Naive thymus-derived CD4-positive, alpha-beta T cell (primary cell): ENCODE data around the gene SNED1. TPM values are rescaled to one million over a fixed set of nuclear protein-coding genes. Genes with fewer than 3 reads are reported as not detected.

ENCODE experiments used
- ATAC-seq: fragments of 150-1000 bp; cut with Tn5 transposase; 2 replicates; pipeline ENCODE4 v1.10.0; 2021; ENCODE audit warnings: mild to moderate bottlenecking, moderate library complexity
- CTCF ChIA-PET: fragments of 350-600 bp; sonication (Branson Sonifier 250); formaldehyde crosslinking; loops from one replicate; lab custom pipeline; 2021; ENCODE audit warnings: antibody characterized with exemption; lab: Charles Lee
- POLR2A ChIA-PET: fragments of 350-600 bp; sonication (Branson Sonifier 250); formaldehyde crosslinking; loops from one replicate; lab custom pipeline; 2021; ENCODE audit warnings: antibody characterized with exemption, inconsistent platforms; lab: Charles Lee
- DNase-seq, 9 donors: peaks; one replicate each; pipeline versions ENCODE4 v3.0.0 to v3.0.0-alpha.2; 2020 to 2022; ENCODE audit warnings: mixed read lengths in 1 of 9
- H3K27ac ChIP-seq: one replicate; pipeline ENCODE4 v1.7.0; 2013; ENCODE audit warnings: mild to moderate bottlenecking, low read depth, low read length, moderate library complexity
- H3K27me3 ChIP-seq, 2 donors: one replicate each; pipeline ENCODE4 v1.7.0; 2013; ENCODE audit warnings: low read length in 2 of 2, mild to moderate bottlenecking in 2 of 2, moderate library complexity in 2 of 2; ENCODE audit not compliant: control insufficient read depth in 2 of 2, insufficient read depth in 2 of 2
- H3K36me3 ChIP-seq, 3 experiments: 1 replicate in 2 of 3; 2 replicates in 1 of 3; pipeline ENCODE4 v1.7.0; 2013; ENCODE audit warnings: low read length in 3 of 3, mild to moderate bottlenecking in 3 of 3, moderate library complexity in 1 of 3; ENCODE audit not compliant: insufficient read depth in 3 of 3, control insufficient read depth in 2 of 3
- H3K4me1 ChIP-seq, 2 donors: one replicate each; pipeline ENCODE4 v1.7.0; 2013; ENCODE audit warnings: low read length in 2 of 2, mild to moderate bottlenecking in 2 of 2, moderate library complexity in 1 of 2; ENCODE audit not compliant: control insufficient read depth in 2 of 2, insufficient read depth in 2 of 2
- H3K4me3 ChIP-seq: 2 replicates; pipeline ENCODE4 v1.7.0; 2013; ENCODE audit warnings: mild to moderate bottlenecking, low read length
- H3K9me3 ChIP-seq, 3 experiments: 1 replicate in 2 of 3; 2 replicates in 1 of 3; pipeline ENCODE4 v1.7.0; 2013; ENCODE audit warnings: low read length in 3 of 3; ENCODE audit not compliant: control insufficient read depth in 2 of 3
- H3K27ac Mint-ChIP-seq, 9 donors: one replicate each; pipeline ENCODE4 v1.8.0; 2020 to 2022; ENCODE audit warnings: mixed read lengths in 9 of 9, mild to moderate bottlenecking in 8 of 9, moderate library complexity in 5 of 9, inconsistent platforms in 2 of 9
- H3K27me3 Mint-ChIP-seq, 5 donors: one replicate each; pipeline ENCODE4 v1.8.0; 2021 to 2022; ENCODE audit warnings: mixed read lengths in 5 of 5, mild to moderate bottlenecking in 1 of 5
- H3K36me3 Mint-ChIP-seq, 5 donors: one replicate each; pipeline ENCODE4 v1.8.0; 2020 to 2022; ENCODE audit warnings: mixed read lengths in 5 of 5, mild to moderate bottlenecking in 3 of 5, inconsistent platforms in 1 of 5
- H3K4me1 Mint-ChIP-seq, 7 donors: one replicate each; pipeline ENCODE4 v1.8.0; 2020 to 2022; ENCODE audit warnings: mixed read lengths in 7 of 7, mild to moderate bottlenecking in 3 of 7, inconsistent platforms in 1 of 7
- H3K4me3 Mint-ChIP-seq, 10 donors: one replicate each; pipeline ENCODE4 v1.8.0; 2020 to 2022; ENCODE audit warnings: mild to moderate bottlenecking in 10 of 10, mixed read lengths in 10 of 10, moderate library complexity in 6 of 10, inconsistent platforms in 2 of 10
- H3K9me3 Mint-ChIP-seq, 11 donors: one replicate each; pipeline ENCODE4 v1.8.0; 2020 to 2022; ENCODE audit warnings: mixed read lengths in 11 of 11, mild to moderate bottlenecking in 4 of 11, inconsistent platforms in 1 of 11, moderate library complexity in 1 of 11
- intact Hi-C, 2 donors: fragments of 100-400 bp; cut with micrococcal nuclease; formaldehyde crosslinking; loops; one replicate each; pipeline ENCODE4 v1.15.1; 2023
- polyA plus RNA-seq, 2 donors: library from polyadenylated mRNA; unstranded; fragments of 300-500 nt; fragmentation: Illumina TruSeq; gene quantifications; one replicate each; pipeline ENCODE4 v1.2.3, GENCODE V29; 2021
- total RNA-seq, 6 experiments: library from RNA in 5 of 6; stranded (reverse) in 5 of 6; gene quantifications; 1 replicate in 5 of 6; 2 replicates in 1 of 6; pipeline ENCODE4 v1.2.3 and lab custom pipeline; 2021 to 2026

Gene SNED1
- total and polyA plus RNA-seq, 7 experiments from 2014 or later = 1.0 to 120 (median 32.9) TPM

- CTCF ChIA-PET = no interaction called here
- POLR2A ChIA-PET = no interaction called here
- Histone ChIP-seq H3K27me3 (no peaks in the 10 kb centered on the region), H3K4me1 (no peaks in the 10 kb centered on the region), H3K36me3 (no peaks in the 10 kb centered on the region), H3K27ac (no peak overlapping the region), H3K4me3 (no peak overlapping the region), H3K9me3 (no peaks in the 10 kb centered on the region)
- Mint-ChIP-seq H3K36me3 (peaks cover 0 to 2% (median 0%) of the 10 kb centered on the region in 5 donors), H3K27me3 (peaks cover 0 to 33% (median 20%) of the 10 kb centered on the region in 5 donors), H3K4me3 (peak overlapping the region in 2 of 10 donors; percentile 77 to 89), H3K27ac (peak overlapping the region in 3 of 9 donors; percentile 21 to 96 (median 31)), H3K9me3 (no peaks in the 10 kb centered on the region), H3K4me1 (peaks cover 4 to 27% (median 12%) of the 10 kb centered on the region in 7 donors)
- intact Hi-C loops = loop anchor here in 1 of 2 donors (5.0 kb wide), 1 partner anchor 41 kb away; no protein-coding TSS in a partner anchor
- no peak for DNase-seq
- ATAC-seq = no peak
Observed at GRCh38 chr2:240996834-240997140, 1.6 kb upstream of the SNED1 start.

GRCh38 chr2:240997141-240997855 is 1.1 kb upstream of the SNED1 start:
- peaks cover 0 to 1% (median 0%) of the 10 kb centered on the region in 11 donors for H3K9me3 Mint-ChIP-seq
- ChIA-PET POLR2A (interaction anchor here (0.6 kb wide), 1 partner anchor 126 kb away, joined by 3 read pairs; no protein-coding TSS in a partner anchor), CTCF (no interaction called here)
- intact Hi-C loops = loop anchor here in 1 of 2 donors (5.0 kb wide), 1 partner anchor 40 kb away; no protein-coding TSS in a partner anchor
- no peak for DNase-seq
- peak overlapping the region in 7 of 9 donors; percentile 18 to 96 (median 78) for H3K27ac Mint-ChIP-seq
- no peaks in the 10 kb centered on the region for H3K9me3 ChIP-seq
- peaks cover 0 to 2% (median 0%) of the 10 kb centered on the region in 5 donors for H3K36me3 Mint-ChIP-seq
- ATAC-seq = no peak
- H3K4me1 Mint-ChIP-seq = peaks cover 4 to 25% (median 12%) of the 10 kb centered on the region in 7 donors
- no peaks in the 10 kb centered on the region for H3K27me3 ChIP-seq
- no peaks in the 10 kb centered on the region for H3K36me3 ChIP-seq
- peaks cover 0 to 33% (median 20%) of the 10 kb centered on the region in 5 donors for H3K27me3 Mint-ChIP-seq
- no peaks in the 10 kb centered on the region for H3K4me1 ChIP-seq
- H3K27ac ChIP-seq = no peak overlapping the region
- peak overlapping the region; percentile 51 to 89 (median 77) for H3K4me3 Mint-ChIP-seq
- H3K4me3 ChIP-seq = peak overlapping the region; percentile 31

- peak overlapping the region in 3 of 10 donors; percentile 20 to 77 (median 25) for H3K4me3 Mint-ChIP-seq
- CTCF ChIA-PET = no interaction called here
Observed at GRCh38 chr2:240998706-240998994, 232 bp downstream of the SNED1 start.

GRCh38 chr2:240998995-240999791 is 775 bp downstream of the SNED1 start:
- H3K27me3 ChIP-seq = no peaks in the 10 kb centered on the region
- H3K4me3 Mint-ChIP-seq = peak overlapping the region in 8 of 10 donors; percentile 30 to 94 (median 68)
- peaks cover 4 to 6% (median 4%) of the 10 kb centered on the region in 5 donors for H3K36me3 Mint-ChIP-seq
- H3K27ac Mint-ChIP-seq = peak overlapping the region in 1 of 9 donors; percentile 25
- intact Hi-C loops = loop anchor here (1.0 to 5.0 kb wide), 2 partner anchors 37 to 38 kb away; no protein-coding TSS in a partner anchor
- no peaks in the 10 kb centered on the region for H3K36me3 ChIP-seq
- H3K27me3 Mint-ChIP-seq = peaks cover 0 to 33% (median 20%) of the 10 kb centered on the region in 5 donors
- ATAC-seq = peak; percentile 3
- H3K27ac ChIP-seq = no peak overlapping the region
- CTCF ChIA-PET = no interaction called here
- POLR2A ChIA-PET = no interaction called here
- peaks cover 0 to 12% (median 8%) of the 10 kb centered on the region in 3 experiments for H3K9me3 ChIP-seq
- no peaks in the 10 kb centered on the region for H3K4me1 ChIP-seq
- peaks cover 0 to 11% (median 6%) of the 10 kb centered on the region in 11 donors for H3K9me3 Mint-ChIP-seq
- peaks cover 4 to 13% (median 13%) of the 10 kb centered on the region in 7 donors for H3K4me1 Mint-ChIP-seq
- peak in 1 of 9 donors; percentile 6 for DNase-seq
- no peak overlapping the region for H3K4me3 ChIP-seq

More at GRCh38 chr2:240998706-240998994, 232 bp downstream of the SNED1 start:
- H3K27me3 Mint-ChIP-seq = peaks cover 0 to 33% (median 20%) of the 10 kb centered on the region in 5 donors
- H3K9me3 Mint-ChIP-seq = peaks cover 0 to 6% (median 2%) of the 10 kb centered on the region in 11 donors
- no peak overlapping the region for H3K4me3 ChIP-seq
- no peaks in the 10 kb centered on the region for H3K27me3 ChIP-seq
- peaks cover 0 to 2% (median under 1%) of the 10 kb centered on the region in 5 donors for H3K36me3 Mint-ChIP-seq
- H3K9me3 ChIP-seq = peaks cover 0 to 7% (median 2%) of the 10 kb centered on the region in 3 experiments
- no peak overlapping the region for H3K27ac ChIP-seq
- H3K36me3 ChIP-seq = no peaks in the 10 kb centered on the region
- ATAC-seq = peak; percentile 23
- DNase-seq = peak in 1 of 9 donors; percentile 11
- intact Hi-C loops = loop anchor here (1.0 to 5.0 kb wide), 2 partner anchors 38 to 39 kb away; no protein-coding TSS in a partner anchor
- POLR2A ChIA-PET = interaction anchor here (0.6 kb wide), 1 partner anchor 151 kb away, joined by 3 read pairs; the partner anchor contains the start of gene PASK
- H3K4me1 ChIP-seq = no peaks in the 10 kb centered on the region
- peaks cover 4 to 13% (median 10%) of the 10 kb centered on the region in 7 donors for H3K4me1 Mint-ChIP-seq
- H3K27ac Mint-ChIP-seq = no peak overlapping the region

GRCh38 chr2:240999873-241000541 is 1.6 kb downstream of the SNED1 start:
- H3K9me3 ChIP-seq = peaks cover 0 to 18% (median 8%) of the 10 kb centered on the region in 3 experiments
- H3K9me3 Mint-ChIP-seq = peaks cover 0 to 19% (median 7%) of the 10 kb centered on the region in 11 donors
- H3K36me3 Mint-ChIP-seq = peaks cover 4 to 7% (median 4%) of the 10 kb centered on the region in 5 donors
- H3K27ac Mint-ChIP-seq = peak overlapping the region in 2 of 9 donors; percentile 68 to 83
- no peaks in the 10 kb centered on the region for H3K36me3 ChIP-seq
- no peaks in the 10 kb centered on the region for H3K4me1 ChIP-seq
- ATAC-seq (no peak), DNase-seq (peak in 2 of 9 donors; percentile 3 to 19)
- ChIA-PET CTCF (no interaction called here), POLR2A (no interaction called here)
- H3K27me3 Mint-ChIP-seq = peaks cover 0 to 32% (median 20%) of the 10 kb centered on the region in 5 donors
- H3K27me3 ChIP-seq = no peaks in the 10 kb centered on the region
- intact Hi-C loops = loop anchor here in 1 of 2 donors (5.0 kb wide), 1 partner anchor 37 kb away; no protein-coding TSS in a partner anchor
- peak overlapping the region; percentile 18 to 94 (median 68) for H3K4me3 Mint-ChIP-seq
- H3K27ac ChIP-seq = no peak overlapping the region
- peaks cover 4 to 13% (median 13%) of the 10 kb centered on the region in 7 donors for H3K4me1 Mint-ChIP-seq
- H3K4me3 ChIP-seq = no peak overlapping the region
